GM12878 (cell line): ENCODE results near the gene PHF21B. TPM values are rescaled to one million over a fixed set of nuclear protein-coding genes. Genes with fewer than 3 reads are reported as not detected.

ENCODE experiments used
- ATAC-seq: fragments of 200-7000 bp; cut with Tn5 transposase; 3 replicates; pipeline ENCODE4 v1.9.1; 2020; ENCODE audit warnings: mild to moderate bottlenecking, moderate library complexity
- BruUV-seq: library from RNA; stranded (reverse); fragments of 400-500 nt; replicated peaks from 2 replicates; lab custom pipeline; 2021; lab: Mats Ljungman, UMichigan
- CTCF ChIA-PET: fragments of 300-600 bp; sonication (Branson Sonifier 250); formaldehyde crosslinking; extraction: SDS; loops from one replicate; lab custom pipeline; 2021; ENCODE audit warnings: inconsistent platforms; lab: Yijun Ruan, JAX
- POLR2A ChIA-PET: fragments of 350-600 bp; formaldehyde crosslinking; extraction: SDS; loops from one replicate; lab custom pipeline; 2021; ENCODE audit warnings: inconsistent platforms; lab: Charles Lee
- RAD21 ChIA-PET: fragments of 300-600 bp; sonication (Branson Sonifier 250); formaldehyde crosslinking; loops from one replicate; lab custom pipeline; 2023; ENCODE audit warnings: antibody characterized with exemption; ENCODE audit not compliant: unreplicated experiment; lab: Charles Lee
- SMC1A ChIA-PET: fragments of 300-600 bp; sonication (Branson Sonifier 250); formaldehyde crosslinking; loops from one replicate; lab custom pipeline; 2023; ENCODE audit not compliant: unreplicated experiment, uncharacterized antibody; lab: Charles Lee
- DNase-seq: peaks from one replicate; pipeline ENCODE4 v3.0.0-alpha.2; 2011; ENCODE audit warnings: low read depth, low spot score
- FAIRE-seq: peaks from 3 replicates; lab custom pipeline; 2011; peaks lifted over from hg19 to GRCh38; lab: Jason Lieb, UNC
- H2AFZ ChIP-seq: 2 replicates; pipeline ENCODE4 v1.6.0; 2011; ENCODE audit warnings: low read depth, low read length, control low read depth; ENCODE audit not compliant: control insufficient read depth
- H3K27ac ChIP-seq: 2 replicates; pipeline ENCODE4 v1.5.1; 2011; ENCODE audit warnings: control low read depth; ENCODE audit not compliant: control insufficient read depth, insufficient read depth
- H3K27me3 ChIP-seq, 2 experiments: replicated peaks in 1 of 2; 2 replicates each; pipeline versions ENCODE4 v1.6.0 to v1.6.1; 2011; ENCODE audit warnings: low read length in 1 of 2; ENCODE audit not compliant: control insufficient read depth in 2 of 2, insufficient read depth in 2 of 2
- H3K36me3 ChIP-seq, 2 experiments: 2 replicates each; pipeline ENCODE4 v1.5.1; 2011; ENCODE audit warnings: low read length in 1 of 2; ENCODE audit not compliant: control insufficient read depth in 2 of 2, insufficient read depth in 2 of 2
- H3K4me1 ChIP-seq: 2 replicates; pipeline ENCODE4 v1.6.1; 2011; ENCODE audit warnings: mild to moderate bottlenecking, low read length, moderate library complexity, mixed read lengths; ENCODE audit not compliant: control insufficient read depth, insufficient read depth
- H3K4me2 ChIP-seq: 2 replicates; pipeline ENCODE4 v1.6.0; 2011; ENCODE audit warnings: control low read depth; ENCODE audit not compliant: control insufficient read depth, insufficient read depth
- H3K4me3 ChIP-seq: fragments of 200-600 bp; sonication (generic); 2 replicates; pipeline ENCODE4 v1.5.1; 2016
- H3K79me2 ChIP-seq: 2 replicates; pipeline ENCODE4 v1.6.0; 2011; ENCODE audit warnings: low read length; ENCODE audit not compliant: control insufficient read depth, insufficient read depth
- H3K9ac ChIP-seq: 2 replicates; pipeline ENCODE4 v1.8.0; 2011; ENCODE audit warnings: low read length, control low read depth, mixed read lengths; ENCODE audit not compliant: control insufficient read depth, insufficient read depth
- H3K9me3 ChIP-seq: replicated peaks from 3 replicates; pipeline ENCODE4 v1.5.1; 2011; ENCODE audit warnings: mild to moderate bottlenecking, low read length; ENCODE audit not compliant: control insufficient read depth, insufficient read depth
- H4K20me1 ChIP-seq: 2 replicates; pipeline ENCODE4 v1.6.0; 2011; ENCODE audit not compliant: control insufficient read depth, insufficient read depth
- HDAC6 ChIP-seq: fragments of 200-600 bp; sonication (generic); IDR thresholded peaks from one replicate; pipeline ENCODE4 v1.8.0; 2017; ENCODE audit warnings: antibody characterized with exemption; ENCODE audit not compliant: unreplicated experiment
- MEF2A ChIP-seq: IDR thresholded peaks from 2 replicates; pipeline ENCODE4 v1.6.1; 2011; ENCODE audit warnings: low read depth, mild to moderate bottlenecking, low read length, moderate library complexity; ENCODE audit not compliant: insufficient read depth
- MYB ChIP-seq: fragments of 150-350 bp; IDR thresholded peaks from 2 replicates; pipeline ENCODE4 v1.6.1; 2014; ENCODE audit warnings: mild to moderate bottlenecking, low read depth, low read length, borderline replicate concordance
- NBN ChIP-seq: fragments of 450-650 bp; IDR thresholded peaks from 2 replicates; pipeline ENCODE4 v1.6.1; 2016
- NR2C1 ChIP-seq: fragments of 450-650 bp; IDR thresholded peaks from 2 replicates; pipeline ENCODE4 v1.6.1; 2017; ENCODE audit warnings: antibody characterized with exemption, mild to moderate bottlenecking, moderate library complexity
- NR2C2 ChIP-seq: IDR thresholded peaks from 2 replicates; pipeline ENCODE4 v1.6.1; 2011; ENCODE audit warnings: borderline replicate concordance, low read depth; ENCODE audit not compliant: control insufficient read depth, insufficient read length
- RAD21 ChIP-seq: IDR thresholded peaks from 2 replicates; pipeline ENCODE4 v1.6.1; 2011; ENCODE audit warnings: mild to moderate bottlenecking, low read depth, low read length, moderate library complexity; ENCODE audit not compliant: insufficient read depth
- SMARCA5 ChIP-seq: fragments of 450-650 bp; IDR thresholded peaks from 2 replicates; pipeline ENCODE4 v1.6.1; 2017; ENCODE audit warnings: mild to moderate bottlenecking
- STAT1 ChIP-seq: fragments of 450-650 bp; conservative IDR thresholded peaks from 2 replicates; pipeline ENCODE4 v1.6.1; 2014; ENCODE audit warnings: antibody characterized with exemption, mild to moderate bottlenecking
- YBX1 ChIP-seq: fragments of 450-650 bp; IDR thresholded peaks from 2 replicates; pipeline ENCODE4 v1.6.1; 2016; ENCODE audit warnings: antibody characterized with exemption
- ZBED1 ChIP-seq: IDR thresholded peaks from 2 replicates; pipeline ENCODE4 v1.6.1; 2016; ENCODE audit warnings: borderline replicate concordance
- ZNF207 ChIP-seq: fragments of 450-650 bp; IDR thresholded peaks from 2 replicates; pipeline ENCODE4 v1.6.1; 2014; ENCODE audit warnings: antibody characterized with exemption, mild to moderate bottlenecking, borderline replicate concordance
- WGBS: methylation state at CpG from one replicate; pipeline ENCODE4 v1.1.6; 2016; ENCODE audit warnings: low lambda C conversion rate; ENCODE audit not compliant: insufficient replicate concordance, insufficient coverage; ENCODE audit errors: missing lambda C conversion rate; 5-methylcytosine and 5-hydroxymethylcytosine counted together
- in situ Hi-C: fragments of 300-500 bp; cut with MboI; formaldehyde crosslinking; loops from 9 replicates; pipeline ENCODE4 v1.14.3; 2018; ENCODE audit warnings: mixed read lengths
- intact Hi-C: fragments of 100-400 bp; cut with micrococcal nuclease; formaldehyde crosslinking; loops from one replicate; pipeline ENCODE4 v1.14.2; 2022; ENCODE audit not compliant: unreplicated experiment
- polyA plus RNA-seq, 11 experiments: library from polyadenylated mRNA; depleted of rRNA in 4 of 11; unstranded in 6 of 11; stranded (reverse) in 5 of 11; fragments of >200 nt; fragmentation: Nextera tagmentation in 4 of 11; fragmentation: Illumina TruSeq in 1 of 11; extraction: Ambion mirVana in 4 of 11; extraction: Trizol in 1 of 11; gene quantifications; 1 replicate in 1 of 11; 2 replicates in 10 of 11; pipeline versions ENCODE4 v1.2.1 to v1.2.3, GENCODE V29; 2011 to 2016; ENCODE audit warnings: inconsistent platforms in 2 of 11, missing spikeins in 2 of 11, low read depth in 1 of 11
- total RNA-seq, 4 experiments: library from RNA; depleted of rRNA in 3 of 4; stranded (reverse); fragments of >200 nt in 3 of 4; fragmentation: Illumina TruSeq in 1 of 4; extraction: Trizol in 1 of 4; gene quantifications; 2 replicates each; pipeline versions ENCODE4 v1.2.1 to v1.2.3, GENCODE V29; 2013 to 2021
- TF ChIP-seq, protein P1 (sequence below): IDR thresholded peaks from 2 replicates; pipeline ENCODE4 v1.6.1; 2012; ENCODE audit warnings: mild to moderate bottlenecking, low read depth, low read length
- TF ChIP-seq, protein P2 (sequence below): IDR thresholded peaks from 2 replicates; pipeline ENCODE4 v1.6.1; 2011; ENCODE audit warnings: mild to moderate bottlenecking, low read depth, low read length, moderate library complexity; ENCODE audit not compliant: insufficient replicate concordance

The PHF21B gene
- total and polyA plus RNA-seq, 10 of the 15 experiments (the other 5 are each of a cell fraction or from before 2014, with no cell fraction given): 0.03 to 0.35 TPM; not detected in 8

DNA sequence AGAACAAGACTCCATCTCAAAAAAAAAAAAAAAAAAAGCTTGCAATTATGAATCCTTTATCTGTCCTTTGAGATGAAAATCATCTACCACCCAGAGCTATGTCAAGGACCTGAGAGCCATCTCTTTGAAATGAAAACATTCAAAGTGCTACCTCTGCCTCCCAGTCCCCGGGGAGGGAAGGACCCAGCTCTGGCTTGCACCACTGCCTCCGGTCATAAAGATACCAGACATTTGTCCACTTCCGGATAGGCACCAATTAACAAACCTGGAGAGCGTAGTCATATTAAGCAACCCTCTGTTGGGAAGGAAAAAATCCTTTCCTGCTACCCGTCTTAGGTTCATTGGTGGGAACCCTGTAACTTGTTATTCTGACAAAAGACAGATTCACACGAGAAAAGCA, 158.9 kb downstream of the PHF21B start:
- ChIA-PET CTCF (interaction anchor here (0.6 kb wide), 1 partner anchor 373 kb away, joined by 3 read pairs; no protein-coding TSS in a partner anchor), RAD21 (no interaction called here), POLR2A (no interaction called here), SMC1A (no interaction called here)
- 37% methylated on average over 6 of the region's 6 CpGs for WGBS
- Histone ChIP-seq H3K27ac (no peak overlapping the region), H4K20me1 (no peaks in the 10 kb centered on the region), H3K36me3 (no peaks in the 10 kb centered on the region), H3K4me1 (no peaks in the 10 kb centered on the region), H3K79me2 (no peaks in the 10 kb centered on the region), H3K27me3 (no peaks in the 10 kb centered on the region), H3K9ac (no peak overlapping the region), H3K4me3 (no peak overlapping the region), H3K9me3 (no peaks in the 10 kb centered on the region; the same call in 2 of the 3 replicates), H2AFZ (no peak overlapping the region), H3K4me2 (no peak overlapping the region)
- TF ChIP-seq YBX1 (no peak), RAD21 (no peak), NR2C1 (no peak), HDAC6 (no peak), MYB (no peak), STAT1 (no peak), ZBED1 (no peak), ZNF207 (no peak), NBN (no peak), SMARCA5 (no peak), NR2C2 (no peak), MEF2A (no peak)
- TF ChIP-seq, protein P1, sequence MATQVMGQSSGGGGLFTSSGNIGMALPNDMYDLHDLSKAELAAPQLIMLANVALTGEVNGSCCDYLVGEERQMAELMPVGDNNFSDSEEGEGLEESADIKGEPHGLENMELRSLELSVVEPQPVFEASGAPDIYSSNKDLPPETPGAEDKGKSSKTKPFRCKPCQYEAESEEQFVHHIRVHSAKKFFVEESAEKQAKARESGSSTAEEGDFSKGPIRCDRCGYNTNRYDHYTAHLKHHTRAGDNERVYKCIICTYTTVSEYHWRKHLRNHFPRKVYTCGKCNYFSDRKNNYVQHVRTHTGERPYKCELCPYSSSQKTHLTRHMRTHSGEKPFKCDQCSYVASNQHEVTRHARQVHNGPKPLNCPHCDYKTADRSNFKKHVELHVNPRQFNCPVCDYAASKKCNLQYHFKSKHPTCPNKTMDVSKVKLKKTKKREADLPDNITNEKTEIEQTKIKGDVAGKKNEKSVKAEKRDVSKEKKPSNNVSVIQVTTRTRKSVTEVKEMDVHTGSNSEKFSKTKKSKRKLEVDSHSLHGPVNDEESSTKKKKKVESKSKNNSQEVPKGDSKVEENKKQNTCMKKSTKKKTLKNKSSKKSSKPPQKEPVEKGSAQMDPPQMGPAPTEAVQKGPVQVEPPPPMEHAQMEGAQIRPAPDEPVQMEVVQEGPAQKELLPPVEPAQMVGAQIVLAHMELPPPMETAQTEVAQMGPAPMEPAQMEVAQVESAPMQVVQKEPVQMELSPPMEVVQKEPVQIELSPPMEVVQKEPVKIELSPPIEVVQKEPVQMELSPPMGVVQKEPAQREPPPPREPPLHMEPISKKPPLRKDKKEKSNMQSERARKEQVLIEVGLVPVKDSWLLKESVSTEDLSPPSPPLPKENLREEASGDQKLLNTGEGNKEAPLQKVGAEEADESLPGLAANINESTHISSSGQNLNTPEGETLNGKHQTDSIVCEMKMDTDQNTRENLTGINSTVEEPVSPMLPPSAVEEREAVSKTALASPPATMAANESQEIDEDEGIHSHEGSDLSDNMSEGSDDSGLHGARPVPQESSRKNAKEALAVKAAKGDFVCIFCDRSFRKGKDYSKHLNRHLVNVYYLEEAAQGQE: no peak
- TF ChIP-seq, protein P2, sequence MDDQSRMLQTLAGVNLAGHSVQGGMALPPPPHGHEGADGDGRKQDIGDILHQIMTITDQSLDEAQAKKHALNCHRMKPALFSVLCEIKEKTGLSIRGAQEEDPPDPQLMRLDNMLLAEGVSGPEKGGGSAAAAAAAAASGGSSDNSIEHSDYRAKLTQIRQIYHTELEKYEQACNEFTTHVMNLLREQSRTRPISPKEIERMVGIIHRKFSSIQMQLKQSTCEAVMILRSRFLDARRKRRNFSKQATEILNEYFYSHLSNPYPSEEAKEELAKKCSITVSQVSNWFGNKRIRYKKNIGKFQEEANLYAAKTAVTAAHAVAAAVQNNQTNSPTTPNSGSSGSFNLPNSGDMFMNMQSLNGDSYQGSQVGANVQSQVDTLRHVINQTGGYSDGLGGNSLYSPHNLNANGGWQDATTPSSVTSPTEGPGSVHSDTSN: no peak
- intact Hi-C loops (no loop called here), in situ Hi-C loops (no loop called here)
- ATAC-seq: no peak
- no peak for FAIRE-seq
- no peak for DNase-seq
- BruUV-seq: no TSS peak
